Measurements from ENCODE around the gene ZNF564. TPM values are rescaled to one million over a fixed set of nuclear protein-coding genes. Genes with fewer than 3 reads are reported as not detected.

Gene ZNF564
- polyA plus RNA-seq, 3 donors = 1.0 to 8.4 (median 8.4) TPM

GRCh38 chr19:12545267-12545666 is 6.0 kb downstream of the ZNF564 start:
- Mint-ChIP-seq H3K9me3 (peaks cover 41 to 80% (median 66%) of the 10 kb centered on the region in 7 donors), H3K36me3 (peaks cover 49 to 79% of the 10 kb centered on the region in 2 donors), H3K27ac (no peak overlapping the region), H3K4me1 (peaks cover 27% of the 10 kb centered on the region), H3K27me3 (ENCODE audit: low read depth in 3 of 3) (peaks cover 0 to 5% (median 0%) of the 10 kb centered on the region in 3 donors), H3K4me3 (no peak overlapping the region)
- Histone ChIP-seq H3K27ac (ENCODE audit: low read depth in 1 of 2, low read length in 2 of 2) (no peak overlapping the region), H3K4me3 (replicated peaks in 1 of 3; ENCODE audit: low read depth in 2 of 3, low read length in 3 of 3) (no peak overlapping the region), H3K9ac (ENCODE audit: insufficient read depth, low read length, poor library complexity, severe bottlenecking) (no peak overlapping the region), H4K20me1 (ENCODE audit: insufficient read depth, low read length) (peaks cover 15% of the 10 kb centered on the region), H3K27me3 (ENCODE audit: control insufficient read depth in 2 of 2, insufficient read depth in 2 of 2, low read length in 2 of 2) (no peaks in the 10 kb centered on the region), H2AFZ (ENCODE audit: insufficient read depth, low read depth, low read length, poor library complexity, severe bottlenecking) (no peak overlapping the region), H3K9me3 (replicated peaks in 1 of 2; ENCODE audit: control insufficient read depth in 1 of 2, insufficient read depth in 1 of 2, low read length in 2 of 2) (peaks cover 58 to 75% of the 10 kb centered on the region in 2 donors), H3K4me2 (replicated peaks; ENCODE audit: extremely low read depth, low read length, poor library complexity, severe bottlenecking) (no peak overlapping the region), H3K4me1 (ENCODE audit: control insufficient read depth in 1 of 2, insufficient read depth in 2 of 2, low read length in 2 of 2) (peaks cover 3 to 16% of the 10 kb centered on the region in 2 donors), H3K36me3 (replicated peaks in 1 of 2; ENCODE audit: control insufficient read depth in 1 of 2, insufficient read depth in 2 of 2, low read length in 2 of 2) (peaks cover 7 to 84% of the 10 kb centered on the region in 2 donors), H3K79me2 (ENCODE audit: insufficient read depth, low read length) (peaks cover 98% of the 10 kb centered on the region)
- DNase-seq = no peak
- WGBS (ENCODE audit: insufficient coverage) = 93% methylated on average over 6 of the region's 8 CpGs
- intact Hi-C loops (cut with micrococcal nuclease) = no loop called here
- TF ChIP-seq CTCF (IDR thresholded peaks at IDR 0.05) = no peak

DNA sequence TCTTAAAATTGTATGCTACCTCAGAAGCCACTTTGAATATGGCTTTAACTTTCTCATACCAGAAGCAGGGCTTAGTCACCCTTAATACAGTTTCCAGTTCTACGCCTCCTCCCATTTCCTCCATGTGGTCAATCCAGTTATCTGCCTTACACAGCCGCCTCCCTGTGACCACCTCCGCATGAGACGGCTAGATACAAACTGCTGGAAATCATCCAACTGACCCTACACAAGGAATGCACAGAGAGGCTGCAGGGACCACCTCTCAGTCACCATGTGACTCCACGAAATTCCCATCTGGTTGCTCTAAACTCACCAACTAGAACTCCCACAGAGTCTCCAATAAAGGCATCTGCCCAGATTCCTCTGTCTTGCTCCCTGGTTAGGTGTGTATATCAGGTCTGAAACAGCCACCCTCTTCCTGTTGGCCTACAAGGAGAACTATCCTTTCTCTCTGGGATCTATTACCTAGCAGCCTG is 6.8 kb downstream of the ZNF564 start:
- Mint-ChIP-seq H3K4me1 (peaks cover 20% of the 10 kb centered on the region), H3K36me3 (peaks cover 52 to 83% of the 10 kb centered on the region in 2 donors), H3K9me3 (peaks cover 48 to 88% (median 73%) of the 10 kb centered on the region in 7 donors), H3K27me3 (ENCODE audit: low read depth in 3 of 3) (peaks cover 0 to 4% (median 0%) of the 10 kb centered on the region in 3 donors), H3K27ac (peak overlapping the region in 1 of 7 donors; percentile 18), H3K4me3 (no peak overlapping the region)
- TF ChIP-seq CTCF (IDR thresholded peaks at IDR 0.05) = no peak
- no peak overlapping the region for H3K27ac ChIP-seq (ENCODE audit: low read depth in 1 of 2, low read length in 2 of 2)
- H4K20me1 ChIP-seq (ENCODE audit: insufficient read depth, low read length) = peaks cover 15% of the 10 kb centered on the region
- peaks cover 0 to 8% of the 10 kb centered on the region in 2 donors for H3K4me1 ChIP-seq (ENCODE audit: control insufficient read depth in 1 of 2, insufficient read depth in 2 of 2, low read length in 2 of 2)
- H3K4me2 ChIP-seq (replicated peaks; ENCODE audit: extremely low read depth, low read length, poor library complexity, severe bottlenecking) = no peak overlapping the region
- no peak overlapping the region for H2AFZ ChIP-seq (ENCODE audit: insufficient read depth, low read depth, low read length, poor library complexity, severe bottlenecking)
- WGBS (ENCODE audit: insufficient coverage) = 11% methylated on average over 4 of the region's 5 CpGs
- no peak overlapping the region for H3K4me3 ChIP-seq (replicated peaks in 1 of 3; ENCODE audit: low read depth in 2 of 3, low read length in 3 of 3)
- H3K9me3 ChIP-seq (replicated peaks in 1 of 2; ENCODE audit: control insufficient read depth in 1 of 2, insufficient read depth in 1 of 2, low read length in 2 of 2) = peaks cover 66 to 81% of the 10 kb centered on the region in 2 donors
- peaks cover 13 to 89% of the 10 kb centered on the region in 2 donors for H3K36me3 ChIP-seq (replicated peaks in 1 of 2; ENCODE audit: control insufficient read depth in 1 of 2, insufficient read depth in 2 of 2, low read length in 2 of 2)
- peaks cover 98% of the 10 kb centered on the region for H3K79me2 ChIP-seq (ENCODE audit: insufficient read depth, low read length)
- H3K27me3 ChIP-seq (ENCODE audit: control insufficient read depth in 2 of 2, insufficient read depth in 2 of 2, low read length in 2 of 2) = no peaks in the 10 kb centered on the region
- intact Hi-C loops (cut with micrococcal nuclease) = no loop called here
- no peak for DNase-seq
- H3K9ac ChIP-seq (ENCODE audit: insufficient read depth, low read length, poor library complexity, severe bottlenecking) = no peak overlapping the region

All from CD14-positive monocyte (primary cell).